ENCODE results near the gene FZR1. TPM values are rescaled to one million over a fixed set of nuclear protein-coding genes. Genes with fewer than 3 reads are reported as not detected.
A peak's percentile ranks its signal among the peaks of the same experiment; 100 is the strongest.

FZR1 gene
- total RNA-seq, 1 experiment from 2014 or later, result 87.4 TPM

- BruUV-seq (replicated peaks), result no TSS peak
- peaks cover 15% of the 10 kb centered on the region for H3K36me3 ChIP-seq (ENCODE audit: insufficient read depth, low read length, poor library complexity, severe bottlenecking)
- H3K27me3 ChIP-seq (replicated peaks; ENCODE audit: insufficient read depth, low read depth, low read length, poor library complexity), result no peaks in the 10 kb centered on the region
- no peak overlapping the region for H3K27ac ChIP-seq (ENCODE audit: low read depth, low read length, poor library complexity, severe bottlenecking)
- POLR2A ChIA-PET (ENCODE audit: low non-redundant PET), result interaction anchor here (0.6 kb wide), 1 partner anchor 57 kb away, joined by 4 read pairs; no protein-coding TSS in a partner anchor
- peak overlapping the region; percentile 86 for H3K4me3 ChIP-seq (ENCODE audit: low read depth, low read length, poor library complexity, severe bottlenecking)
- CTCF ChIA-PET, result interaction anchor here (0.8 kb wide), 1 partner anchor 299 kb away, joined by 3 read pairs; no protein-coding TSS in a partner anchor
- peak; percentile 97 for DNase-seq (ENCODE audit: low spot score)
- H3K4me1 ChIP-seq (ENCODE audit: insufficient read depth, low read length, poor library complexity, severe bottlenecking), result peaks cover 16% of the 10 kb centered on the region
- intact Hi-C loops (cut with micrococcal nuclease; ENCODE audit: unreplicated experiment), result no loop called here
- H3K9me3 ChIP-seq (ENCODE audit: low read depth, low read length, poor library complexity, severe bottlenecking), result no peaks in the 10 kb centered on the region
- TF ChIP-seq CTCF (conservative IDR thresholded peaks at IDR 0.05; ENCODE audit: low read depth, low read length) (no peak), EZH2 (IDR thresholded peaks at IDR 0.05; ENCODE audit: borderline replicate concordance, low read depth, low read length, poor library complexity, severe bottlenecking) (no peak)
These were observed 67.9 kb downstream of the FZR1 start for GRCh38 chr19:3573858-3574637.

- H3K4me1 ChIP-seq (ENCODE audit: insufficient read depth, low read length, poor library complexity, severe bottlenecking), result peaks cover 16% of the 10 kb centered on the region
- no peak for TF ChIP-seq EZH2 (IDR thresholded peaks at IDR 0.05; ENCODE audit: borderline replicate concordance, low read depth, low read length, poor library complexity, severe bottlenecking)
- TF ChIP-seq CTCF (conservative IDR thresholded peaks at IDR 0.05; ENCODE audit: low read depth, low read length), result no peak
- CTCF ChIA-PET, result no interaction called here
- H3K9me3 ChIP-seq (ENCODE audit: low read depth, low read length, poor library complexity, severe bottlenecking), result no peaks in the 10 kb centered on the region
- intact Hi-C loops (cut with micrococcal nuclease; ENCODE audit: unreplicated experiment), result no loop called here
- BruUV-seq (replicated peaks), result no TSS peak
- POLR2A ChIA-PET (ENCODE audit: low non-redundant PET), result interaction anchor here (0.7 kb wide), 1 partner anchor 13 kb away, joined by 3 read pairs; no protein-coding TSS in a partner anchor
- H3K4me3 ChIP-seq (ENCODE audit: low read depth, low read length, poor library complexity, severe bottlenecking), result no peak overlapping the region
- H3K36me3 ChIP-seq (ENCODE audit: insufficient read depth, low read length, poor library complexity, severe bottlenecking), result peaks cover 15% of the 10 kb centered on the region
- H3K27ac ChIP-seq (ENCODE audit: low read depth, low read length, poor library complexity, severe bottlenecking), result no peak overlapping the region
- no peak for DNase-seq (ENCODE audit: low spot score)
- no peaks in the 10 kb centered on the region for H3K27me3 ChIP-seq (replicated peaks; ENCODE audit: insufficient read depth, low read depth, low read length, poor library complexity)
These were observed 69.2 kb downstream of the FZR1 start for GRCh38 chr19:3575260-3575741.

GRCh38 chr19:3575949-3576673, 70.0 kb downstream of the FZR1 start:
- H3K4me3 ChIP-seq (ENCODE audit: low read depth, low read length, poor library complexity, severe bottlenecking), result peak overlapping the region; percentile 23

More at GRCh38 chr19:3575949-3576673, 70.0 kb downstream of the FZR1 start:
- CTCF ChIA-PET, result no interaction called here
- H3K36me3 ChIP-seq (ENCODE audit: insufficient read depth, low read length, poor library complexity, severe bottlenecking), result peaks cover 15% of the 10 kb centered on the region
- intact Hi-C loops (cut with micrococcal nuclease; ENCODE audit: unreplicated experiment), result no loop called here
- no peaks in the 10 kb centered on the region for H3K27me3 ChIP-seq (replicated peaks; ENCODE audit: insufficient read depth, low read depth, low read length, poor library complexity)
- POLR2A ChIA-PET (ENCODE audit: low non-redundant PET), result interaction anchor here (0.6 kb wide), 1 partner anchor 22 kb away, joined by 10 read pairs; no protein-coding TSS in a partner anchor
- DNase-seq (ENCODE audit: low spot score), result no peak
- no TSS peak for BruUV-seq (replicated peaks)
- TF ChIP-seq EZH2 (IDR thresholded peaks at IDR 0.05; ENCODE audit: borderline replicate concordance, low read depth, low read length, poor library complexity, severe bottlenecking) (no peak), CTCF (conservative IDR thresholded peaks at IDR 0.05; ENCODE audit: low read depth, low read length) (no peak)
- no peaks in the 10 kb centered on the region for H3K9me3 ChIP-seq (ENCODE audit: low read depth, low read length, poor library complexity, severe bottlenecking)
- H3K27ac ChIP-seq (ENCODE audit: low read depth, low read length, poor library complexity, severe bottlenecking), result peak overlapping the region; percentile 54
- H3K4me1 ChIP-seq (ENCODE audit: insufficient read depth, low read length, poor library complexity, severe bottlenecking), result peaks cover 16% of the 10 kb centered on the region

Data from A673 (cell line).